ENCODE data around the gene ISM2.
"Not testable (repeated sequence)": the region's sequence is repeated elsewhere in the genome, so short reads cannot be mapped to it uniquely, and the experiment has no call there.

ISM2 gene

GRCh38 chr14:77498120-77498979 is at the start of gene ISM2:
ISM2 (minus strand) TSS chr14:77498816; CDS start chr14:77498793, 23 bp downstream.
- DNase-seq: peak; percentile 32

GRCh38 chr14:77547512-77548180 is 49.0 kb upstream of the ISM2 start:
- DNase-seq: no peak

- DNase-seq: not testable (repeated sequence)
Measured at GRCh38 chr14:77545171-77545570, 46.6 kb upstream of the ISM2 start.

GRCh38 chr14:77544571-77544970 is 46.0 kb upstream of the ISM2 start:
- no peak for DNase-seq

GRCh38 chr14:77543637-77544334 is 45.2 kb upstream of the ISM2 start:
- no peak for DNase-seq

GRCh38 chr14:77543240-77543551 is 44.6 kb upstream of the ISM2 start:
- DNase-seq: no peak

- no peak for DNase-seq
Measured at GRCh38 chr14:77542421-77543239, 44.0 kb upstream of the ISM2 start.

GRCh38 chr14:77541905-77542304 is 43.3 kb upstream of the ISM2 start:
- DNase-seq: no peak

GRCh38 chr14:77536951-77537350 is 38.3 kb upstream of the ISM2 start:
- DNase-seq: not testable (repeated sequence)

- no peak for DNase-seq
Measured at GRCh38 chr14:77531071-77531470, 32.5 kb upstream of the ISM2 start.

GRCh38 chr14:77529963-77530362 is 31.3 kb upstream of the ISM2 start:
- DNase-seq: no peak

- no peak for DNase-seq
Measured at GRCh38 chr14:77529213-77529612, 30.6 kb upstream of the ISM2 start.

GRCh38 chr14:77528701-77529100 is 30.1 kb upstream of the ISM2 start:
- DNase-seq: not testable (repeated sequence)

GRCh38 chr14:77526266-77526665 is 27.6 kb upstream of the ISM2 start:
- no peak for DNase-seq

GRCh38 chr14:77524536-77524935 is 25.9 kb upstream of the ISM2 start:
- no peak for DNase-seq

GRCh38 chr14:77523109-77523508 is 24.5 kb upstream of the ISM2 start:
- DNase-seq: no peak

GRCh38 chr14:77520555-77520954 is 21.9 kb upstream of the ISM2 start:
- no peak for DNase-seq

GRCh38 chr14:77516126-77516525 is 17.5 kb upstream of the ISM2 start:
- DNase-seq: no peak

GRCh38 chr14:77511486-77512162 is 13.0 kb upstream of the ISM2 start:
- no peak for DNase-seq

- no peak for DNase-seq
Measured at GRCh38 chr14:77509366-77509765, 10.8 kb upstream of the ISM2 start.

GRCh38 chr14:77508876-77509275 is 10.3 kb upstream of the ISM2 start:
- no peak for DNase-seq

GRCh38 chr14:77508249-77508648 is 9.6 kb upstream of the ISM2 start:
- no peak for DNase-seq

Measured in stimulated activated CD4-positive, alpha-beta T cell treated with anti-CD3 and anti-CD28 coated beads, Interleukin-12 subunit alpha, Interleukin-12 subunit beta, amount 100 ng/mL, for 4 hours (primary cell).